HepG2 (cell line): Measurements from ENCODE around the gene HMG20B. TPM values are rescaled to one million over a fixed set of nuclear protein-coding genes. Genes with fewer than 3 reads are reported as not detected.
A peak's percentile ranks its signal among the peaks of the same experiment; 100 is the strongest.

ENCODE experiments used
- FOSL2 ChIP-seq: sonication (generic); formaldehyde crosslinking; IDR thresholded peaks from 2 replicates; pipeline ENCODE4 v1.4.0; 2020; ENCODE audit warnings: missing genetic modification reagents
- GABPA ChIP-seq, 2 experiments: IDR thresholded peaks; 2 replicates each; pipeline ENCODE4 v1.6.1; 2011 to 2016; ENCODE audit warnings: low read depth in 2 of 2, low read length in 1 of 2, missing biosample characterization in 1 of 2, missing genetic modification characterization in 1 of 2
- JDP2 ChIP-seq: sonication (generic); formaldehyde crosslinking; IDR thresholded peaks from 2 replicates; pipeline ENCODE4 v1.8.1; 2022; ENCODE audit warnings: missing genetic modification reagents, borderline replicate concordance
- MATR3 ChIP-seq: sonication (generic); formaldehyde crosslinking; IDR thresholded peaks from 2 replicates; pipeline ENCODE4 v1.4.0; 2020; ENCODE audit warnings: missing genetic modification reagents
- MAX ChIP-seq: IDR thresholded peaks from 2 replicates; pipeline ENCODE4 v1.6.1; 2012; ENCODE audit warnings: inconsistent platforms
- MAZ ChIP-seq, 2 experiments: sonication (generic) in 1 of 2; formaldehyde crosslinking in 1 of 2; IDR thresholded peaks; 2 replicates each; pipeline versions ENCODE4 v1.5.0 to v1.6.1; 2012 to 2020; ENCODE audit warnings: low read depth in 2 of 2, mild to moderate bottlenecking in 2 of 2, borderline replicate concordance in 1 of 2, improper control_type of control experiment in 1 of 2, low read length in 1 of 2, missing genetic modification reagents in 1 of 2, moderate library complexity in 1 of 2
- MYC ChIP-seq: sonication (generic); formaldehyde crosslinking; IDR thresholded peaks from 2 replicates; pipeline ENCODE4 v1.9.0; 2021; ENCODE audit warnings: missing genetic modification reagents, borderline replicate concordance
- PHF20 ChIP-seq: sonication (generic); formaldehyde crosslinking; IDR thresholded peaks from 2 replicates; pipeline ENCODE4 v1.5.0; 2020; ENCODE audit warnings: mild to moderate bottlenecking, missing genetic modification reagents
- RCOR2 ChIP-seq: IDR thresholded peaks from 2 replicates; pipeline ENCODE4 v1.6.1; 2016; ENCODE audit warnings: missing biosample characterization, missing genetic modification reagents
- SRSF4 ChIP-seq: fragments of 200-400 bp; formaldehyde crosslinking; IDR thresholded peaks from one replicate; pipeline ENCODE4 v1.6.1; 2018; ENCODE audit warnings: mild to moderate bottlenecking, low read depth, low read length, moderate library complexity; ENCODE audit not compliant: poor library complexity, severe bottlenecking
- SSRP1 ChIP-seq: IDR thresholded peaks from 2 replicates; pipeline ENCODE4 v1.6.1; 2016; ENCODE audit warnings: control low read depth
- SUZ12 ChIP-seq: fragments of 150-350 bp; IDR thresholded peaks from 2 replicates; pipeline ENCODE4 v1.6.1; 2014; ENCODE audit warnings: low read depth, low read length
- THAP11 ChIP-seq: IDR thresholded peaks from 2 replicates; pipeline ENCODE4 v1.6.1; 2016; ENCODE audit warnings: missing biosample characterization, missing genetic modification reagents
- THAP8 ChIP-seq: sonication (generic); formaldehyde crosslinking; IDR thresholded peaks from 2 replicates; pipeline ENCODE4 v1.5.1; 2020; ENCODE audit warnings: missing genetic modification reagents, mild to moderate bottlenecking, borderline replicate concordance
- YY1 ChIP-seq: IDR thresholded peaks from 2 replicates; pipeline ENCODE4 v1.6.1; 2011; ENCODE audit warnings: low read length, low read depth, moderate library complexity, mild to moderate bottlenecking; ENCODE audit not compliant: insufficient read depth, insufficient replicate concordance
- ZBTB7A ChIP-seq: sonication (generic); formaldehyde crosslinking; IDR thresholded peaks from 2 replicates; pipeline ENCODE4 v1.8.0; 2022; ENCODE audit warnings: mild to moderate bottlenecking, missing genetic modification reagents
- ZFP36 ChIP-seq: fragments of 150-350 bp; IDR thresholded peaks from 2 replicates; pipeline ENCODE4 v1.6.1; 2018; ENCODE audit warnings: borderline replicate concordance, low read length, low read depth; ENCODE audit not compliant: partially characterized antibody
- ZNF550 ChIP-seq: sonication (generic); formaldehyde crosslinking; IDR thresholded peaks from 2 replicates; pipeline ENCODE4 v1.4.0; 2020; ENCODE audit warnings: mild to moderate bottlenecking, missing genetic modification reagents, borderline replicate concordance
- ZNF816 ChIP-seq: sonication (generic); formaldehyde crosslinking; IDR thresholded peaks from 2 replicates; pipeline ENCODE4 v1.8.0; 2022; ENCODE audit warnings: missing genetic modification reagents, mild to moderate bottlenecking, borderline replicate concordance
- ZNF839 ChIP-seq: sonication (generic); formaldehyde crosslinking; IDR thresholded peaks from 2 replicates; pipeline ENCODE4 v1.4.0; 2020; ENCODE audit warnings: missing genetic modification reagents, mild to moderate bottlenecking, borderline replicate concordance
- ZSCAN25 ChIP-seq: sonication (generic); formaldehyde crosslinking; IDR thresholded peaks from 2 replicates; pipeline ENCODE4 v1.8.0; 2022; ENCODE audit warnings: mild to moderate bottlenecking, missing genetic modification reagents
- polyA plus RNA-seq, 8 experiments: library from polyadenylated mRNA; depleted of rRNA in 3 of 8; stranded (reverse) in 7 of 8; unstranded in 1 of 8; fragments of >200 nt; fragmentation: Illumina TruSeq in 4 of 8; extraction: Trizol in 4 of 8; gene quantifications; 2 replicates each; pipeline versions ENCODE4 v1.2.1 to v1.2.3, GENCODE V29; 2011 to 2016; ENCODE audit warnings: low read depth in 4 of 8, missing spikeins in 1 of 8, mixed read lengths in 1 of 8; ENCODE audit not compliant: insufficient read depth in 1 of 8
- total RNA-seq, 5 experiments: library from RNA; depleted of rRNA; stranded (reverse); fragments of >200 nt; fragmentation: Illumina TruSeq; extraction: Trizol; gene quantifications; 2 replicates each; pipeline ENCODE4 v1.2.3, GENCODE V29; 2016; ENCODE audit warnings: low read depth in 1 of 5
- TF ChIP-seq, protein P1 (sequence below): IDR thresholded peaks from 2 replicates; pipeline ENCODE4 v1.6.1; 2016; ENCODE audit warnings: low read depth, missing genetic modification reagents, missing compliant biosample characterization

HMG20B gene
- total and polyA plus RNA-seq, 2 of the 13 experiments (the other 11 are each of a cell fraction or from before 2014, with no cell fraction given), result 23.9 to 29.2 TPM

GRCh38 chr19:3572132-3572854 is 451 bp upstream of the HMG20B start (continued):
- TF ChIP-seq THAP11, result peak; percentile 79
- no peak for TF ChIP-seq RCOR2 (CRISPR knock-in tag)
- no peak for TF ChIP-seq ZFP36
- TF ChIP-seq GABPA (IDR thresholded peaks at IDR 0.05; ENCODE audit: low read depth, low read length), result peak; percentile 25; the same call in 1 of the 2 replicates
- peak; percentile 61 for TF ChIP-seq GABPA (CRISPR knock-in tag; IDR thresholded peaks at IDR 0.05; ENCODE audit: low read depth)
- no peak for TF ChIP-seq FOSL2 (CRISPR knock-in tag)
- no peak for TF ChIP-seq SRSF4
- TF ChIP-seq, protein P1, sequence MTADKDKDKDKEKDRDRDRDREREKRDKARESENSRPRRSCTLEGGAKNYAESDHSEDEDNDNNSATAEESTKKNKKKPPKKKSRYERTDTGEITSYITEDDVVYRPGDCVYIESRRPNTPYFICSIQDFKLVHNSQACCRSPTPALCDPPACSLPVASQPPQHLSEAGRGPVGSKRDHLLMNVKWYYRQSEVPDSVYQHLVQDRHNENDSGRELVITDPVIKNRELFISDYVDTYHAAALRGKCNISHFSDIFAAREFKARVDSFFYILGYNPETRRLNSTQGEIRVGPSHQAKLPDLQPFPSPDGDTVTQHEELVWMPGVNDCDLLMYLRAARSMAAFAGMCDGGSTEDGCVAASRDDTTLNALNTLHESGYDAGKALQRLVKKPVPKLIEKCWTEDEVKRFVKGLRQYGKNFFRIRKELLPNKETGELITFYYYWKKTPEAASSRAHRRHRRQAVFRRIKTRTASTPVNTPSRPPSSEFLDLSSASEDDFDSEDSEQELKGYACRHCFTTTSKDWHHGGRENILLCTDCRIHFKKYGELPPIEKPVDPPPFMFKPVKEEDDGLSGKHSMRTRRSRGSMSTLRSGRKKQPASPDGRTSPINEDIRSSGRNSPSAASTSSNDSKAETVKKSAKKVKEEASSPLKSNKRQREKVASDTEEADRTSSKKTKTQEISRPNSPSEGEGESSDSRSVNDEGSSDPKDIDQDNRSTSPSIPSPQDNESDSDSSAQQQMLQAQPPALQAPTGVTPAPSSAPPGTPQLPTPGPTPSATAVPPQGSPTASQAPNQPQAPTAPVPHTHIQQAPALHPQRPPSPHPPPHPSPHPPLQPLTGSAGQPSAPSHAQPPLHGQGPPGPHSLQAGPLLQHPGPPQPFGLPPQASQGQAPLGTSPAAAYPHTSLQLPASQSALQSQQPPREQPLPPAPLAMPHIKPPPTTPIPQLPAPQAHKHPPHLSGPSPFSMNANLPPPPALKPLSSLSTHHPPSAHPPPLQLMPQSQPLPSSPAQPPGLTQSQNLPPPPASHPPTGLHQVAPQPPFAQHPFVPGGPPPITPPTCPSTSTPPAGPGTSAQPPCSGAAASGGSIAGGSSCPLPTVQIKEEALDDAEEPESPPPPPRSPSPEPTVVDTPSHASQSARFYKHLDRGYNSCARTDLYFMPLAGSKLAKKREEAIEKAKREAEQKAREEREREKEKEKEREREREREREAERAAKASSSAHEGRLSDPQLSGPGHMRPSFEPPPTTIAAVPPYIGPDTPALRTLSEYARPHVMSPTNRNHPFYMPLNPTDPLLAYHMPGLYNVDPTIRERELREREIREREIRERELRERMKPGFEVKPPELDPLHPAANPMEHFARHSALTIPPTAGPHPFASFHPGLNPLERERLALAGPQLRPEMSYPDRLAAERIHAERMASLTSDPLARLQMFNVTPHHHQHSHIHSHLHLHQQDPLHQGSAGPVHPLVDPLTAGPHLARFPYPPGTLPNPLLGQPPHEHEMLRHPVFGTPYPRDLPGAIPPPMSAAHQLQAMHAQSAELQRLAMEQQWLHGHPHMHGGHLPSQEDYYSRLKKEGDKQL (CRISPR knock-in tag), result no peak
- no peak for TF ChIP-seq ZNF550 (CRISPR knock-in tag)
- TF ChIP-seq ZBTB7A (CRISPR knock-in tag), result no peak
- TF ChIP-seq MAZ (IDR thresholded peaks at IDR 0.05; ENCODE audit: borderline replicate concordance, low read depth, low read length), result peak; percentile 63
- TF ChIP-seq MAZ (CRISPR knock-in tag; IDR thresholded peaks at IDR 0.05; ENCODE audit: low read depth), result peak; percentile 33; the same call in 1 of the 2 replicates
- no peak for TF ChIP-seq SUZ12
- no peak for TF ChIP-seq ZNF816 (CRISPR knock-in tag)
- no peak for TF ChIP-seq JDP2
- TF ChIP-seq MYC (CRISPR knock-in tag), result no peak
- no peak for TF ChIP-seq ZSCAN25
- no peak for TF ChIP-seq PHF20 (CRISPR knock-in tag)
- no peak for TF ChIP-seq YY1
- TF ChIP-seq THAP8 (CRISPR knock-in tag), result no peak
- no peak for TF ChIP-seq MATR3 (CRISPR knock-in tag)
- no peak for TF ChIP-seq SSRP1
- no peak for TF ChIP-seq ZNF839 (CRISPR knock-in tag)
- TF ChIP-seq MAX, result peak; percentile 19; the same call in 1 of the 2 replicates
